Choroid plexus epithelial cell (primary cell): Measurements from ENCODE around the gene UNC5C.

Source experiments
- DNase-seq: peaks from one replicate; pipeline ENCODE4 v3.0.0-alpha.2; 2010; ENCODE audit warnings: low read depth
- H3K4me3 ChIP-seq: 2 replicates; pipeline ENCODE4 v1.5.1; 2011; ENCODE audit warnings: low read depth, mild to moderate bottlenecking, control low read depth, low read length, moderate library complexity
- CTCF ChIP-seq: conservative IDR thresholded peaks from 2 replicates; pipeline ENCODE4 v1.5.1; 2011; ENCODE audit warnings: low read depth, mild to moderate bottlenecking, control low read depth, inconsistent platforms, low read length, moderate library complexity

The UNC5C gene

GRCh38 chr4:95472534-95472933 is 76.2 kb downstream of the UNC5C start:
- no peak for DNase-seq

GRCh38 chr4:95470622-95471021 is 78.2 kb downstream of the UNC5C start:
- no peak for DNase-seq
- no peak for TF ChIP-seq CTCF
- no peak overlapping the region for H3K4me3 ChIP-seq

More at GRCh38 chr4:95472534-95472933, 76.2 kb downstream of the UNC5C start:
- TF ChIP-seq CTCF, result no peak
- H3K4me3 ChIP-seq, result no peak overlapping the region

- H3K4me3 ChIP-seq, result no peak overlapping the region
- no peak for DNase-seq
- no peak for TF ChIP-seq CTCF
These were observed 79.2 kb downstream of the UNC5C start for GRCh38 chr4:95469617-95470016.

GRCh38 chr4:95466791-95467190 is 82.0 kb downstream of the UNC5C start:
- no peak for DNase-seq
- TF ChIP-seq CTCF, result no peak

GRCh38 chr4:95465010-95465409 is 83.8 kb downstream of the UNC5C start:
- peak; percentile 35 for DNase-seq
- no peak for TF ChIP-seq CTCF
- no peak overlapping the region for H3K4me3 ChIP-seq

More at GRCh38 chr4:95466791-95467190, 82.0 kb downstream of the UNC5C start:
- H3K4me3 ChIP-seq, result no peak overlapping the region

- no peak overlapping the region for H3K4me3 ChIP-seq
- TF ChIP-seq CTCF, result no peak
- DNase-seq, result no peak
These were observed 85.9 kb downstream of the UNC5C start for GRCh38 chr4:95462921-95463320.

GRCh38 chr4:95457353-95457752 is 91.4 kb downstream of the UNC5C start:
- no peak for TF ChIP-seq CTCF
- DNase-seq, result no peak
- no peak overlapping the region for H3K4me3 ChIP-seq
